K562 (cell line): Measurements from ENCODE around the gene NUP153. TPM values are rescaled to one million over a fixed set of nuclear protein-coding genes. Genes with fewer than 3 reads are reported as not detected.

Experiments
- ARID1B ChIP-seq: fragments of 450-650 bp; IDR thresholded peaks from 2 replicates; pipeline ENCODE4 v1.6.1; 2016; ENCODE audit warnings: antibody characterized with exemption, mild to moderate bottlenecking, inconsistent platforms
- CBX5 ChIP-seq: IDR thresholded peaks from 2 replicates; pipeline ENCODE4 v1.6.1; 2014; ENCODE audit warnings: low read depth, borderline replicate concordance
- CC2D1A ChIP-seq: fragments of 450-650 bp; IDR thresholded peaks from 2 replicates; pipeline ENCODE4 v1.6.1; 2017; ENCODE audit warnings: mild to moderate bottlenecking
- E2F8 ChIP-seq: fragments of 450-650 bp; IDR thresholded peaks from 2 replicates; pipeline ENCODE4 v1.7.1; 2018; ENCODE audit warnings: mild to moderate bottlenecking, low read depth; ENCODE audit not compliant: partially characterized antibody
- E4F1 ChIP-seq: fragments of 250-450 bp; sonication (Bioruptor Pico); IDR thresholded peaks from 2 replicates; pipeline ENCODE4 v1.5.0; 2021; ENCODE audit warnings: mild to moderate bottlenecking, borderline replicate concordance
- EP300 ChIP-seq: IDR thresholded peaks from 2 replicates; pipeline ENCODE4 v1.6.1; 2012; ENCODE audit warnings: low read length, improper control_type of control experiment
- GATAD2B ChIP-seq: fragments of 450-650 bp; IDR thresholded peaks from 2 replicates; pipeline ENCODE4 v1.6.1; 2017; ENCODE audit warnings: mild to moderate bottlenecking, borderline replicate concordance
- MAX ChIP-seq: sonication (generic); formaldehyde crosslinking; IDR thresholded peaks from 2 replicates; pipeline ENCODE4 v1.9.0; 2022; ENCODE audit warnings: mild to moderate bottlenecking, missing genetic modification reagents
- NFRKB ChIP-seq: fragments of 450-650 bp; IDR thresholded peaks from 2 replicates; pipeline ENCODE4 v1.6.1; 2016; ENCODE audit warnings: low read depth
- POLR2AphosphoS5 ChIP-seq: IDR thresholded peaks from 2 replicates; pipeline ENCODE4 v1.6.1; 2011; ENCODE audit warnings: mild to moderate bottlenecking, low read depth, low read length, moderate library complexity; ENCODE audit not compliant: control insufficient read depth, insufficient read depth
- POLR2B ChIP-seq: fragments of 450-650 bp; IDR thresholded peaks from 2 replicates; pipeline ENCODE4 v1.6.1; 2018; ENCODE audit warnings: low read depth; ENCODE audit not compliant: partially characterized antibody
- PRMT5 ChIP-seq: sonication (generic); formaldehyde crosslinking; IDR thresholded peaks from 2 replicates; pipeline ENCODE4 v1.5.0; 2020; ENCODE audit warnings: missing genetic modification reagents
- RAD51 ChIP-seq: fragments of 450-650 bp; IDR thresholded peaks from 2 replicates; pipeline ENCODE4 v1.7.1; 2016; ENCODE audit warnings: low read depth, mild to moderate bottlenecking, borderline replicate concordance
- RBFOX2 ChIP-seq: fragments of 200-400 bp; formaldehyde crosslinking; IDR thresholded peaks from 2 replicates; pipeline ENCODE4 v1.6.1; 2017; ENCODE audit warnings: low read depth, mild to moderate bottlenecking, low read length, moderate library complexity
- TAF1 ChIP-seq: IDR thresholded peaks from 2 replicates; pipeline ENCODE4 v1.6.1; 2011; ENCODE audit warnings: mild to moderate bottlenecking, low read length, moderate library complexity; ENCODE audit not compliant: insufficient read depth, control insufficient read depth, severe bottlenecking; ENCODE audit errors: extremely low read depth
- XRCC3 ChIP-seq: fragments of 450-650 bp; IDR thresholded peaks from 2 replicates; pipeline ENCODE4 v1.6.1; 2017; ENCODE audit warnings: mild to moderate bottlenecking, moderate library complexity
- YBX1 ChIP-seq: fragments of 450-650 bp; IDR thresholded peaks from 2 replicates; pipeline ENCODE4 v1.7.1; 2016; ENCODE audit warnings: mild to moderate bottlenecking
- ZBTB34 ChIP-seq: fragments of 250-450 bp; sonication (Bioruptor Pico); IDR thresholded peaks from 2 replicates; pipeline ENCODE4 v1.8.0; 2021; ENCODE audit warnings: mild to moderate bottlenecking, moderate library complexity
- ZNF232 ChIP-seq: sonication (generic); formaldehyde crosslinking; IDR thresholded peaks from 2 replicates; pipeline ENCODE4 v1.8.0; 2022; ENCODE audit warnings: mild to moderate bottlenecking, missing genetic modification reagents
- ZNF24 ChIP-seq: fragments of 450-650 bp; IDR thresholded peaks from 2 replicates; pipeline ENCODE4 v1.6.1; 2016
- ZNF354B ChIP-seq: fragments of 250-450 bp; sonication (Bioruptor Pico); IDR thresholded peaks from 2 replicates; pipeline ENCODE4 v1.4.0; 2020
- ZNF507 ChIP-seq: conservative IDR thresholded peaks from 2 replicates; pipeline ENCODE4 v1.6.1; 2017; ENCODE audit warnings: missing genetic modification characterization, missing compliant biosample characterization
- ZNF589 ChIP-seq: fragments of 200-800 bp; sonication (Bioruptor generic); IDR thresholded peaks from 2 replicates; pipeline ENCODE4 v1.6.1; 2016; ENCODE audit warnings: low read depth, missing genetic modification characterization, missing compliant biosample characterization
- ZNF76 ChIP-seq: fragments of 250-450 bp; sonication (Bioruptor Pico); IDR thresholded peaks from 2 replicates; pipeline ENCODE4 v1.4.0; 2020; ENCODE audit warnings: mild to moderate bottlenecking, moderate library complexity, borderline replicate concordance
- polyA plus RNA-seq, 8 experiments: library from polyadenylated mRNA; depleted of rRNA in 4 of 8; stranded (reverse) in 5 of 8; unstranded in 3 of 8; fragments of >200 nt; fragmentation: Nextera tagmentation in 2 of 8; fragmentation: Illumina TruSeq in 1 of 8; extraction: Ambion mirVana in 2 of 8; extraction: Trizol in 1 of 8; gene quantifications; 2 replicates each; pipeline versions ENCODE4 v1.2.1 to v1.2.3, GENCODE V29; 2011 to 2014; ENCODE audit warnings: inconsistent platforms in 1 of 8, missing spikeins in 1 of 8
- total RNA-seq, 7 experiments: library from RNA; depleted of rRNA in 6 of 7; stranded (reverse); fragments of >200 nt in 6 of 7; fragmentation: Illumina TruSeq in 2 of 7; extraction: Trizol in 2 of 7; gene quantifications; 2 replicates each; pipeline versions ENCODE4 v1.2.1 to v1.2.3, GENCODE V29; 2011 to 2021; ENCODE audit warnings: low replicate concordance in 1 of 7

The NUP153 gene
- total and polyA plus RNA-seq, 9 of the 15 experiments (the other 6 are each of a cell fraction or from before 2014, with no cell fraction given) = 21.9 to 110 (median 84.8) TPM

DNA sequence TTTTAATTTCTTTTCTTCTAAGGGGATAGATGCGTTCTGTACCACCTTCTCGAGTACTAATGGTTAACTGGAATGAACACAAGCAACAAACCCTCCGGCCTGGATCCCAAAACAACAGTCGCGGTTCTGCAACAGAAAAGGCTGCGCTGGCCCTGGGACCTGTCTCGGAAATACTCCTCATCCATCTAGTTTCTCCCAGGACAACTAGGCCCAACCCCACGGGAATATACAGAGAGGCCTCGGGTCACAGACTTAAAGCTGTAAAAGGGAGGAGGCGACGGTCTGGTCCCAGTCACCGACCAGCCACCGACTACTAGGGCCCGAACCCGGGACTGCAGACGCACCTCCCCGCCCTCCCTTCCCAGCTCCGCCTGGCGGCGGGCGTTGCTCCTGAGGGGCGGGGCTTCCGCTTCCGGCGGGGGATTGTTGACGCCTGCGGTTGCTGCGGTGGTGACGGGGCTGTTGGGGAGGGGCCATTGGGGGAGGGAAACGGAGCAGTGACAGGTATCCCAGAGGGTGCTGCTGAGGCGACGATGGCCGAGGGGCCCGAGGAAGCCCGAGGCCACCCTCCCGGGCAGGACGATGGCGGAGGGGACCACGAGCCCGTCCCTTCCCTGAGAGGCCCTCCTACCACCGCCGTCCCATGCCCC is 106.7 kb downstream of the NUP153 start, which contains the start of gene FAM8A1 (continued):
- TF ChIP-seq ZNF76 (CRISPR knock-in tag) (no peak), POLR2AphosphoS5 (peak; percentile 85), ZNF589 (CRISPR knock-in tag) (no peak), ZNF507 (tag) (no peak), CC2D1A (no peak), EP300 (peak; percentile 64), CBX5 (no peak), GATAD2B (no peak), MAX (CRISPR knock-in tag) (peak; percentile 66), POLR2B (peak; percentile 92), RAD51 (no peak), NFRKB (no peak), E4F1 (no peak), YBX1 (no peak), XRCC3 (no peak), E2F8 (peak; percentile 76), ZNF354B (CRISPR knock-in tag) (no peak), RBFOX2 (peak; percentile 90), ZNF24 (no peak), TAF1 (peak; percentile 84), ZNF232 (CRISPR knock-in tag) (no peak), PRMT5 (no peak), ARID1B (no peak; the same call in 1 of the 2 replicates), ZBTB34 (CRISPR knock-in tag) (no peak)
